ENCODE results near the gene PAPOLA.
A peak's percentile ranks its signal among the peaks of the same experiment; 100 is the strongest.

Gene PAPOLA

DNA sequence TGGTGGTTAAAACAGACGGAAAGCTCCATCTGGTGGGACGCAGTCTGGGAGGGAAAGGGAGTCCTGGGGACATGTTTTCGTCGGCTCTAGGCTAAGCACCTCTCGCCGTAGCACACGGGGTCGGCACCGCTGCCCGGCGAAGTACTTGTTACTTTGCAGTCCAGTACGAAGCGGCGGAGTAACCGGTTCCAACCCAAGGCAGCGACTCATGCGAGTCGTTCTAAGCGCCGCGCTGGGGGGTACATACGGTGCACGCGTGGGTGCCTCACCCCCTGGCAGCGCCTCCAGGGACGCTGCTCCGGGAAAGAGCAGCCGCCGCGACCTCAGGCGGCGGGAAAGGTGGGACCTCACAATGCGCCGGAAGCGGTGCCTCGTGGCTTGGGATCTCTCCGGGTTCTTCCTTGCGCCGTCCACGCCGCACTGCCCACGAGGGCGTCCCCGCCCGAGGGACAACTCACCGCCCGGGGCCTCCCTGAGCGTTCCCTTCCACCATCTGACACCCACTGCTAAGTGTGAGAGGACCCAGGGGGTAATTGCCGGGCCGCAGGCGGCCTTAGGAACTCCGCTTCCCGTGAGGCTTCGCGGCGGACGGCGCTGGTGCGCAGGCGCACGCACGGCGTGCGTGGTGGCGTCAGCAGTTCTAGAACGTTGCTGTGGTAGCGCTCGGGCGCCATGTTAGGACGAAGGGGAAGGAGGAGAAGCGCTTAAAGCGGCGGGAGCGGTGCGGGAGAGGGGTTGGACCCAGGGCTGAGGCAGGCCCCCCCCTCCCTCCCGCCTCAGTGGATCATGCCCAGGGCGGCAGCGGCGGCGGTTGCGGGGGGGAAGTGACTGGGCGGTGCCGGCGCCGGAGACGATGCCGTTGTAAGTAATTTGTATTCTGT is at the start of gene PAPOLA:
TSS of gene PAPOLA (plus strand) at position 643 of the 881 bp plus-strand sequence. CDS start at position 854, 211 bp downstream.
- TF ChIP-seq, protein P1, sequence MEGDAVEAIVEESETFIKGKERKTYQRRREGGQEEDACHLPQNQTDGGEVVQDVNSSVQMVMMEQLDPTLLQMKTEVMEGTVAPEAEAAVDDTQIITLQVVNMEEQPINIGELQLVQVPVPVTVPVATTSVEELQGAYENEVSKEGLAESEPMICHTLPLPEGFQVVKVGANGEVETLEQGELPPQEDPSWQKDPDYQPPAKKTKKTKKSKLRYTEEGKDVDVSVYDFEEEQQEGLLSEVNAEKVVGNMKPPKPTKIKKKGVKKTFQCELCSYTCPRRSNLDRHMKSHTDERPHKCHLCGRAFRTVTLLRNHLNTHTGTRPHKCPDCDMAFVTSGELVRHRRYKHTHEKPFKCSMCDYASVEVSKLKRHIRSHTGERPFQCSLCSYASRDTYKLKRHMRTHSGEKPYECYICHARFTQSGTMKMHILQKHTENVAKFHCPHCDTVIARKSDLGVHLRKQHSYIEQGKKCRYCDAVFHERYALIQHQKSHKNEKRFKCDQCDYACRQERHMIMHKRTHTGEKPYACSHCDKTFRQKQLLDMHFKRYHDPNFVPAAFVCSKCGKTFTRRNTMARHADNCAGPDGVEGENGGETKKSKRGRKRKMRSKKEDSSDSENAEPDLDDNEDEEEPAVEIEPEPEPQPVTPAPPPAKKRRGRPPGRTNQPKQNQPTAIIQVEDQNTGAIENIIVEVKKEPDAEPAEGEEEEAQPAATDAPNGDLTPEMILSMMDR (IDR thresholded peaks at IDR 0.05; ENCODE audit: insufficient read depth, missing control alignments): no peak
- FAIRE-seq: no peak
- DNase-seq (ENCODE audit: insufficient read length, low spot score): peak; percentile 87

DNA sequence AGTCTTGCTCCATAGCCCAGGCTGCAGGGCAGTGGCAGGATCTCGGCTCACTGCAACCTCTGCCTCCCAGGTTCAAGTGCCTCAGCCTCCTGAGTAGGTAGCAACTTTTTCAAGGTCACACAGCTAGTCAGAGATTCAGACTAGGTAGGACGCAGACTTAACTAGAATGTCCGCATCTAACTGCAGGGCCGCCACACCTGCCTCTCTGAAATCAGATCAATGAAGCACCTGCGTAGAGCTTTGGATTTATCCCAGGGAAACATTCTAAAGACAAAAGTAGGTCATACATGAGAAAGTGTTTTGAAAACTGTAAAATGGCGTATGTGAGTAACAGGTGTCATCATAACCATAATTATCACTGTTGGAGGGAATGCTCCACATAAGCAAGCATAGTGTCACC is 49.5 kb upstream of the PAPOLA start:
- TF ChIP-seq, protein P1 (IDR thresholded peaks at IDR 0.05; ENCODE audit: insufficient read depth, missing control alignments): no peak
- DNase-seq (ENCODE audit: insufficient read length, low spot score): no peak
- no peak for FAIRE-seq

DNA sequence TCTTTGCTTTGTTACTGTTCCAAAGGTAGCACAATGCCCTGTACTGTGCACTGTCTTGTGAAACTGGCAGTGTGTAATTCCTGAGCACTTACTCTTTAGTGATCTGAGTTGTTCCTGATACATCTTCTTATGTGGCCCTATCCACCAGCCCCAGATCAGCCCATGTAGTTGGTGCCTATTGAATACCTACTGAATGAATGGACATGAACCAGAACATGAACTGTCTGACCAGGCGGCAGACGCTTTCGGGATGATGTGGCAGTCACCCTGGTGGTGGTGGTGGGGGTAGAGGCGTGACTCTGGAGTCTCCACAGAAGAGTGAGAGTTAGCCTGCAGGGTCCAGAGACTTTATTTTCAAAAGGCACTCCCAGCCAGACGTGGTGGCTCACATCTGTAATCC is 46.6 kb upstream of the PAPOLA start:
- no peak for DNase-seq (ENCODE audit: insufficient read length, low spot score)
- TF ChIP-seq, protein P1 (IDR thresholded peaks at IDR 0.05; ENCODE audit: insufficient read depth, missing control alignments): no peak
- no peak for FAIRE-seq

DNA sequence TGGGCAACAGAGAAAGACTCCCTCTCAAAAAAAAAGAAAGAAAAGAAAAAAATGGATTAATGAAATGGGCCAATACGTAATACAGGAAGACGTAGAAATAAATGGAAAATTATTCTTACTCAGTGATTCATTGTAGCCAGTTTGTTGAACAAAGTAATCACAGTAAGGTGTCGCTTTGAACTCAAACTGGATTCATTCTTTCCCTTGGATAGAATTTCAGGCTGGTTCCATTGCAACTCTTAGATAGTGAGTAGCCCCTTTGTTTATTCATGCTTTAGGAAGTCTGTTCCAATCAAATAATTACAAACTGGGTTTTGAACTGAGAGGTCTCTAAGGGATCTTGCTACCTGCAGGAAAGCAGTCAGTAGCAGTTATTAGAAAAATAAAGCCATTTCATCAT is 42.3 kb upstream of the PAPOLA start:
- no peak for FAIRE-seq
- DNase-seq (ENCODE audit: insufficient read length, low spot score): no peak
- TF ChIP-seq, protein P1 (IDR thresholded peaks at IDR 0.05; ENCODE audit: insufficient read depth, missing control alignments): no peak

DNA sequence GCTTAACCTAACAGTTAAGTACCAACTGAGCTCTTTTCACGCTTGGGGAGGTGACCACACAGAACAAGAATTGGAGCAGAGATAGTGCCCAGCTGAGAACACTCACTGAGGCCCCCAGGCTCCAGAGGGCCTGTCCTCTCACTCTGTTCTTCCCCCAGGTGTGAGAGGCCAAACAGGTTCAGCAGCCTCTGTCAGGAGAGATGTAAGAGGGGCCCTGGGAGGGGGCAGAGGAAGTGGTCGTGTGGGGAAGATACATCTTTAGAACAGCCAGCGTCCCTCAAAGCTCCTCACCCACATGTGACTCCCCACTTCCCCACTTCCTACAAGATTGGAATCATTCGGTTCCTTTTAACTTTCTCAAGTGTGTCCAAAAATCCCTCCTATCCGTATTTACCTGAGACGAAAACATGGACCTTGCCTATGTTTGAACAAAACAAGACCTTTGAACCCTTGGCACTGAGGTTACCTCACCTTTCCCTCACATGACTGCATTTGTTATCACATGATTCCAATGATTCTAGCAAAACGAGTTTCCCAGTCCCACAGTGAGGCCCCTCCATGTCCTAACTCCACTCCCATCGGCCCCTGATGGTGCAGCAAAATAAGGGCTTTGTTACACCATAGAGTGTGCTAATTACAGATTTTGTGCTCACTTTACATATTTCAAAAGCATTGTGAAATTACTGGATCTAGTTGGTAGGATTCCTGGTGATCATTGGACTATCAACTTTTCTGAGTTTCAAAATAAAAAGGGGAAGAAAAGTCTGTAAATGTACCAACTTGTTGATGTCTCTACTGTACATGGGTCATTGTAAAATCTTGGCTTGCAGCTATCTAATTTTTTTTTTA is 40.0 kb upstream of the PAPOLA start:
- FAIRE-seq (no peak), DNase-seq (ENCODE audit: insufficient read length, low spot score) (no peak)
- TF ChIP-seq, protein P1 (IDR thresholded peaks at IDR 0.05; ENCODE audit: insufficient read depth, missing control alignments): no peak

DNA sequence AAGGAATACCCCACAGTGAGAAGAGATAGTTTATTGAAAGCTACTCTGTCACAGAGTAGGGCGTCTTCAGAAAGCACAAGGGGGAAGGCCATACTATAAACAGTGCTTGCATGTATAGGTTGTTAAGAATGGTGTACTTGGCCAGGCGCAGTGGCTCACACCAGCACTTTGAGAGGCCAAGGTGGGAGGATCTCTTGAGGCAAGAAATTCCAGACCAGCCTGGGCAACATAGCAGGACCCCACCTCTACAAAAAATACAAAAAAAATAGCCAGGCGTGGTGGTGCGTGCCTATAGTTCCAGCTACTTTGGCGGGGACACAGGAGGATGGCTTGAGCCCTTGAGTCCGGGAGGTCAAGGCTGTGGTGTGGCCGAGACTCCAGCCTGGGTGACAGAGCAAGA is 38.0 kb upstream of the PAPOLA start:
- no peak for DNase-seq (ENCODE audit: insufficient read length, low spot score)
- no peak for FAIRE-seq
- TF ChIP-seq, protein P1 (IDR thresholded peaks at IDR 0.05; ENCODE audit: insufficient read depth, missing control alignments): no peak
